OCI-LY1 (cell line): Measurements from ENCODE around the gene SEMA3C.

Experiments used
- H2AFZ ChIP-seq: fragments of 200-600 bp; sonication (generic), shearing (Covaris generic); 2 replicates; pipeline ENCODE4 v1.6.0; 2014; ENCODE audit warnings: antibody characterized with exemption, mild to moderate bottlenecking, low read length
- H3F3A ChIP-seq: fragments of 200-600 bp; sonication (generic), shearing (Covaris generic); 2 replicates; pipeline ENCODE4 v1.6.0; 2014; ENCODE audit warnings: mild to moderate bottlenecking, antibody characterized with exemption, low read length, moderate library complexity; ENCODE audit not compliant: insufficient read depth
- H3K27ac ChIP-seq: fragments of 200-600 bp; sonication (generic); 2 replicates; pipeline ENCODE4 v1.5.1; 2014; ENCODE audit warnings: low read length, mixed run types, mild to moderate bottlenecking, low read depth; ENCODE audit not compliant: poor library complexity, severe bottlenecking
- H3K27me3 ChIP-seq: fragments of 200-600 bp; sonication (generic); 2 replicates; pipeline ENCODE4 v1.6.0; 2014; ENCODE audit warnings: antibody characterized with exemption, mild to moderate bottlenecking, low read length, moderate library complexity; ENCODE audit not compliant: insufficient read depth
- H3K36me3 ChIP-seq: fragments of 200-600 bp; sonication (generic); 2 replicates; pipeline ENCODE4 v1.6.1; 2014; ENCODE audit warnings: mild to moderate bottlenecking, antibody characterized with exemption, low read length, moderate library complexity, mixed read lengths; ENCODE audit not compliant: insufficient read depth
- H3K4me1 ChIP-seq: fragments of 200-600 bp; sonication (generic); 2 replicates; pipeline ENCODE4 v1.5.1; 2014; ENCODE audit warnings: mild to moderate bottlenecking, low read length, moderate library complexity; ENCODE audit not compliant: insufficient read depth, severe bottlenecking
- H3K4me2 ChIP-seq: fragments of 200-600 bp; sonication (generic), shearing (Covaris generic); 2 replicates; pipeline ENCODE4 v1.6.1; 2014; ENCODE audit warnings: low read length
- H3K4me3 ChIP-seq: fragments of 200-600 bp; sonication (generic); 2 replicates; pipeline ENCODE4 v1.5.1; 2014; ENCODE audit warnings: low read length, low read depth, mild to moderate bottlenecking, mixed read lengths; ENCODE audit not compliant: poor library complexity, severe bottlenecking
- H3K79me2 ChIP-seq: fragments of 200-600 bp; shearing (Covaris generic); 2 replicates; pipeline ENCODE4 v1.6.1; 2016; ENCODE audit warnings: mixed run types, low read length, mixed read lengths; ENCODE audit not compliant: insufficient read depth
- H3K9ac ChIP-seq: fragments of 200-600 bp; sonication (generic), shearing (Covaris generic); 2 replicates; pipeline ENCODE4 v1.6.1; 2014; ENCODE audit warnings: mild to moderate bottlenecking, low read length, mixed read lengths
- H3K9me2 ChIP-seq: fragments of 200-600 bp; sonication (generic), shearing (Covaris generic); 2 replicates; pipeline ENCODE4 v1.6.1; 2014; ENCODE audit warnings: low read depth, mild to moderate bottlenecking, low read length, mixed read lengths
- H3K9me3 ChIP-seq: fragments of 200-600 bp; shearing (Covaris generic); 2 replicates; pipeline ENCODE4 v1.6.1; 2014; ENCODE audit warnings: low read length, mixed read lengths
- H4K20me1 ChIP-seq: fragments of 200-600 bp; sonication (generic), shearing (Covaris generic); 2 replicates; pipeline ENCODE4 v1.6.0; 2016; ENCODE audit warnings: mild to moderate bottlenecking, low read length; ENCODE audit not compliant: insufficient read depth
- CTCF ChIP-seq: fragments of 200-600 bp; sonication (generic), shearing (Covaris generic); IDR thresholded peaks from 2 replicates; pipeline ENCODE4 v1.5.1; 2017; ENCODE audit warnings: mild to moderate bottlenecking, antibody characterized with exemption, low read length, moderate library complexity, mixed read lengths
- EZH2 ChIP-seq: fragments of 200-600 bp; sonication (generic), shearing (Covaris generic); IDR thresholded peaks from 2 replicates; pipeline ENCODE4 v1.8.0; 2017; ENCODE audit warnings: borderline replicate concordance, mixed run types, mild to moderate bottlenecking, antibody characterized with exemption, low read length, moderate library complexity, mixed read lengths

Gene SEMA3C

GRCh38 chr7:80807166-80807900 lies 111.5 kb downstream of the SEMA3C start:
- Histone ChIP-seq H3K27me3 (no peaks in the 10 kb centered on the region), H3K9ac (no peak overlapping the region), H3K9me2 (no peaks in the 10 kb centered on the region), H3F3A (no peaks in the 10 kb centered on the region), H3K4me3 (no peak overlapping the region), H3K36me3 (no peaks in the 10 kb centered on the region), H3K79me2 (no peaks in the 10 kb centered on the region), H4K20me1 (no peaks in the 10 kb centered on the region), H2AFZ (no peak overlapping the region), H3K4me1 (no peaks in the 10 kb centered on the region), H3K27ac (no peak overlapping the region), H3K9me3 (no peaks in the 10 kb centered on the region), H3K4me2 (no peak overlapping the region)
- TF ChIP-seq EZH2 (no peak), CTCF (no peak)

- Histone ChIP-seq H3K27ac (no peak overlapping the region), H3K4me3 (no peak overlapping the region), H3K36me3 (no peaks in the 10 kb centered on the region), H3K4me1 (no peaks in the 10 kb centered on the region), H3K9me3 (no peaks in the 10 kb centered on the region), H3K9ac (no peak overlapping the region), H3F3A (no peaks in the 10 kb centered on the region), H3K79me2 (no peaks in the 10 kb centered on the region), H3K4me2 (no peak overlapping the region), H4K20me1 (no peaks in the 10 kb centered on the region), H3K27me3 (no peaks in the 10 kb centered on the region), H3K9me2 (no peaks in the 10 kb centered on the region), H2AFZ (no peak overlapping the region)
- no peak for TF ChIP-seq EZH2
These were observed 112.2 kb downstream of the SEMA3C start for GRCh38 chr7:80806663-80807062.

- no peaks in the 10 kb centered on the region for H4K20me1 ChIP-seq
- H3K9ac ChIP-seq: no peak overlapping the region
- no peak overlapping the region for H3K27ac ChIP-seq
- H3K4me3 ChIP-seq: no peak overlapping the region
- H3K4me1 ChIP-seq: no peaks in the 10 kb centered on the region
- H3K4me2 ChIP-seq: no peak overlapping the region
- H3K79me2 ChIP-seq: no peaks in the 10 kb centered on the region
- no peaks in the 10 kb centered on the region for H3F3A ChIP-seq
- H3K36me3 ChIP-seq: no peaks in the 10 kb centered on the region
- no peak for TF ChIP-seq EZH2
- no peak for TF ChIP-seq CTCF
- no peaks in the 10 kb centered on the region for H3K9me2 ChIP-seq
- H3K9me3 ChIP-seq: no peaks in the 10 kb centered on the region
- H2AFZ ChIP-seq: no peak overlapping the region
- H3K27me3 ChIP-seq: no peaks in the 10 kb centered on the region
These were observed 114.3 kb downstream of the SEMA3C start for GRCh38 chr7:80804589-80804988.

- Histone ChIP-seq H3K4me3 (no peak overlapping the region), H2AFZ (no peak overlapping the region), H3F3A (no peaks in the 10 kb centered on the region), H3K9me3 (no peaks in the 10 kb centered on the region), H3K4me2 (no peak overlapping the region), H3K36me3 (no peaks in the 10 kb centered on the region), H3K9ac (no peak overlapping the region), H3K27ac (no peak overlapping the region), H4K20me1 (no peaks in the 10 kb centered on the region), H3K4me1 (no peaks in the 10 kb centered on the region), H3K27me3 (no peaks in the 10 kb centered on the region), H3K9me2 (no peaks in the 10 kb centered on the region), H3K79me2 (no peaks in the 10 kb centered on the region)
- TF ChIP-seq EZH2: no peak
- no peak for TF ChIP-seq CTCF
These were observed 116.3 kb downstream of the SEMA3C start for GRCh38 chr7:80802527-80802926.
